Measurements from ENCODE around the gene KCTD20.

KCTD20 gene

GRCh38 chr6:36493319-36493718, 50.5 kb downstream of the KCTD20 start:
- H3K27ac Mint-ChIP-seq: peak overlapping the region; percentile 76
- peaks cover 44% of the 10 kb centered on the region for H3K4me1 Mint-ChIP-seq (ENCODE audit: low read depth)
- H3K9me3 Mint-ChIP-seq: no peaks in the 10 kb centered on the region
- H3K4me3 Mint-ChIP-seq: no peak overlapping the region
- H3K36me3 Mint-ChIP-seq (ENCODE audit: low read depth): peaks cover 91% of the 10 kb centered on the region
- DNase-seq: no peak
- no peaks in the 10 kb centered on the region for H3K27me3 Mint-ChIP-seq

- DNase-seq: no peak
- Mint-ChIP-seq H3K27me3 (no peaks in the 10 kb centered on the region), H3K36me3 (ENCODE audit: low read depth) (peaks cover 90% of the 10 kb centered on the region), H3K27ac (peak overlapping the region; percentile 76), H3K4me3 (no peak overlapping the region), H3K9me3 (no peaks in the 10 kb centered on the region), H3K4me1 (ENCODE audit: low read depth) (peaks cover 44% of the 10 kb centered on the region)
Observed at GRCh38 chr6:36493859-36494258, 51.1 kb downstream of the KCTD20 start.

- Mint-ChIP-seq H3K27ac (peak overlapping the region; percentile 41), H3K9me3 (no peaks in the 10 kb centered on the region), H3K27me3 (no peaks in the 10 kb centered on the region), H3K4me3 (no peak overlapping the region), H3K4me1 (ENCODE audit: low read depth) (peaks cover 45% of the 10 kb centered on the region), H3K36me3 (ENCODE audit: low read depth) (peaks cover 89% of the 10 kb centered on the region)
- DNase-seq: no peak
Observed at GRCh38 chr6:36495086-36495485, 52.3 kb downstream of the KCTD20 start.

DNA sequence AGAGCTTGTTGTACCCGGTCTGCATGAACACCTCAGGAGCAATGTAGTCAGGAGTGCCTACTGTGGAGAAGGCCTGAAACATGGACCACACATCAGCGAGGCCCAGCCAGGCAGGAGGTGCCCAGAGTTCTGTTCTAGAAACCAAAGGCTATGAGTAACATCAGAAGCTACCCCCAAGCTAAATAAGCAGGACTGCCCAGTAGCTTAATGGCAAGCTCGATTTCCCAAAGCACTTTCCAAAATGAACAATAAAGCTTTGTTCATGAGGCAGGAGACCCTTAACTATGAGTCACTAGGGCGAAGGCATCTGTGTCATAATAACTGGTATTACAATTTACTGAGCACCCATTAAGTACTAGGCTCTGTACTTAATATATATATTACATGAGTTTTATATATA, 57.1 kb downstream of the KCTD20 start:
- Mint-ChIP-seq H3K36me3 (ENCODE audit: low read depth) (peaks cover 91% of the 10 kb centered on the region), H3K27me3 (no peaks in the 10 kb centered on the region), H3K27ac (peak overlapping the region; percentile 6), H3K4me3 (no peak overlapping the region), H3K4me1 (ENCODE audit: low read depth) (peaks cover 22% of the 10 kb centered on the region), H3K9me3 (no peaks in the 10 kb centered on the region)
- DNase-seq: no peak

- peaks cover 91% of the 10 kb centered on the region for H3K36me3 Mint-ChIP-seq (ENCODE audit: low read depth)
Observed at GRCh38 chr6:36501686-36502085, 58.9 kb downstream of the KCTD20 start.

GRCh38 chr6:36504181-36504580, 61.4 kb downstream of the KCTD20 start:
- no peak for DNase-seq
- H3K4me3 Mint-ChIP-seq: no peak overlapping the region
- peaks cover 86% of the 10 kb centered on the region for H3K36me3 Mint-ChIP-seq (ENCODE audit: low read depth)
- peaks cover 38% of the 10 kb centered on the region for H3K4me1 Mint-ChIP-seq (ENCODE audit: low read depth)
- peak overlapping the region; percentile 16 for H3K27ac Mint-ChIP-seq
- H3K27me3 Mint-ChIP-seq: no peaks in the 10 kb centered on the region
- H3K9me3 Mint-ChIP-seq: no peaks in the 10 kb centered on the region

More at GRCh38 chr6:36501686-36502085, 58.9 kb downstream of the KCTD20 start:
- Mint-ChIP-seq H3K27me3 (no peaks in the 10 kb centered on the region), H3K4me3 (no peak overlapping the region), H3K27ac (no peak overlapping the region), H3K9me3 (no peaks in the 10 kb centered on the region), H3K4me1 (ENCODE audit: low read depth) (peaks cover 24% of the 10 kb centered on the region)
- DNase-seq: no peak

- peaks cover 86% of the 10 kb centered on the region for H3K36me3 Mint-ChIP-seq (ENCODE audit: low read depth)
- H3K27ac Mint-ChIP-seq: peak overlapping the region; percentile 18
- DNase-seq: no peak
- H3K4me3 Mint-ChIP-seq: no peak overlapping the region
- H3K9me3 Mint-ChIP-seq: no peaks in the 10 kb centered on the region
- H3K27me3 Mint-ChIP-seq: no peaks in the 10 kb centered on the region
- H3K4me1 Mint-ChIP-seq (ENCODE audit: low read depth): peaks cover 39% of the 10 kb centered on the region
Observed at GRCh38 chr6:36504982-36505381, 62.2 kb downstream of the KCTD20 start.

DNA sequence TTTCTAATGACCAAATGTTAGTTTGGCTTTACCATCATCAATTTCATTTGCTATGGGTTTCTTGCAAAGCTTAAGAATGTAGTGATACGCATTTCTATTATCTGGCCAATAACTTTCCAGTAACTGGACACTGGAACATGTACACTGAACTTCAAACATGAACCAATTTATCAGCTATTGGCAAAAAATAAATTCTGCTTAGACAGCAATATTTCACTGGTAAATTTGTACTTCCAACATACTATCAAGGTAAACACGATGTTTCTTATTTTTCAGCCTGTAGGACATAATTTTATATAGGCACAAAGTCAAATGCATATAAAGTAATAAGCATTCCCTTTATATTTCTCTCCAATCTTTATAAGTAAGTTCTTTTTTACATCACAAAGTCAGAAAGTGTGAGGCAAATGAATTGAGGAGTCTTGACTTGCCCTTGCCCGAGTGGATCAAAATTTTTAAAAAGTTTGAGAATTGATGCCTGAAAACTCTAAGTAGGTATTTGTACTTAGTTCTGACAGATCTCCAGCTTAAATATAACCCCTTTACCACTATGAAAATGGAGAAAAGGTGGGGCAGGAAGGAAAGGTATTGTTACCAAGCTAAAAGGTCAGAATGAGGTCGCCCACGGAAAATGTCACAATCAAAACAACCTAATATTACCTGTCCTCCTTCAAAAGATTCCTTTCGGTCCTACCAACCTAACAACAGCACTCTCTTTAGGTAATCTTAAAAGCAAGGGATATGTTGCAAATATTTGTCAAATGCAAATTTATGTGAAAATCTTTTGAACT, 63.1 kb downstream of the KCTD20 start:
- H3K9me3 Mint-ChIP-seq: no peaks in the 10 kb centered on the region
- no peak for DNase-seq
- peaks cover 92% of the 10 kb centered on the region for H3K36me3 Mint-ChIP-seq (ENCODE audit: low read depth)
- H3K27ac Mint-ChIP-seq: peak overlapping the region; percentile 41
- H3K27me3 Mint-ChIP-seq: no peaks in the 10 kb centered on the region
- H3K4me1 Mint-ChIP-seq (ENCODE audit: low read depth): peaks cover 39% of the 10 kb centered on the region
- no peak overlapping the region for H3K4me3 Mint-ChIP-seq

DNA sequence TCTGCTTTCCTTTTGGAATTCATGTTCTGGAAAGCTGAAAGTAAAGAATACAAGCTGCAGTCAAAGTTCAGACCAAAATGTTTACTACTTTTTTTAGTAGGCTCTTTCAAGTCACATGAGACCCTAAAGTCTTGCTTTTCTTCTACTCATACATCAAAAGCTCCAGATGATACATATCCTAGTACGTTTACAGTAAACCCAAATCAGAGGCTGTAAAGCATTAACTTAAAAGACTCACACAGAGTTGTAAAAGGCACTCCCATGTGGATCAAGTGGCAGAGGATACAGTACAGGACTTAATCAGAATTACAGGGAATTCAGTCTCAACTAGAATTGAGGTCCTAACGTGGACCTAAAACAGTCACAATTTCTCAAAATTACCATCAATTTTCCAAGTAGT, 63.8 kb downstream of the KCTD20 start:
- Mint-ChIP-seq H3K9me3 (no peaks in the 10 kb centered on the region), H3K4me3 (no peak overlapping the region), H3K27ac (peak overlapping the region; percentile 41), H3K27me3 (no peaks in the 10 kb centered on the region), H3K4me1 (ENCODE audit: low read depth) (peaks cover 39% of the 10 kb centered on the region), H3K36me3 (ENCODE audit: low read depth) (peaks cover 94% of the 10 kb centered on the region)
- no peak for DNase-seq

GRCh38 chr6:36508532-36508931, 65.7 kb downstream of the KCTD20 start:
- peak overlapping the region; percentile 26 for H3K27ac Mint-ChIP-seq
- H3K4me1 Mint-ChIP-seq (ENCODE audit: low read depth): peaks cover 39% of the 10 kb centered on the region
- no peaks in the 10 kb centered on the region for H3K9me3 Mint-ChIP-seq
- no peaks in the 10 kb centered on the region for H3K27me3 Mint-ChIP-seq
- no peak overlapping the region for H3K4me3 Mint-ChIP-seq
- peaks cover 90% of the 10 kb centered on the region for H3K36me3 Mint-ChIP-seq (ENCODE audit: low read depth)
- no peak for DNase-seq

DNA sequence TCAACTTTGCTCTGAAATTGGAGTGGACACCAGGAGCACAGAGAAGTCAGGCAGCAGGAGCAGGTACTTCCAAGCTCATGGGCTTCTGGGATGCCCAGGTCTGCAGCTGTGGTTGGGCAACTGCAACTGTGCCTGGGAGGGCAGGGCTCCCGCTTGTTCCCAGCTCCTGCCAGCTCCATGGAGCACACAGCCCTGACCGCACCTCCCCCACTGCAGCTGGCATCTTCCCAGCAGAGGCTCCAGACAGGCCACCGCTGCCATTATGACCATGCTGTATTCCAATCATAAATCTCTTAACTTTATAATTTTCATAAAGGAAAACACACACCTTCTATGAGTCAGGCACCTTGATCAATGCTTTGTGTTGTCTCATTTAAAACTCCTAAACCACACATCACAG, 67.6 kb downstream of the KCTD20 start:
- no peak for DNase-seq
- no peaks in the 10 kb centered on the region for H3K27me3 Mint-ChIP-seq
- H3K27ac Mint-ChIP-seq: no peak overlapping the region
- H3K36me3 Mint-ChIP-seq (ENCODE audit: low read depth): peaks cover 87% of the 10 kb centered on the region
- H3K4me1 Mint-ChIP-seq (ENCODE audit: low read depth): peaks cover 39% of the 10 kb centered on the region
- no peaks in the 10 kb centered on the region for H3K9me3 Mint-ChIP-seq
- H3K4me3 Mint-ChIP-seq: no peak overlapping the region

GRCh38 chr6:36514554-36515456, 72.0 kb downstream of the KCTD20 start:
- Mint-ChIP-seq H3K27ac (peak overlapping the region; percentile 53), H3K9me3 (no peaks in the 10 kb centered on the region), H3K27me3 (no peaks in the 10 kb centered on the region), H3K4me1 (ENCODE audit: low read depth) (peaks cover 41% of the 10 kb centered on the region), H3K4me3 (no peak overlapping the region), H3K36me3 (ENCODE audit: low read depth) (peaks cover 92% of the 10 kb centered on the region)
- DNase-seq: no peak

- no peaks in the 10 kb centered on the region for H3K9me3 Mint-ChIP-seq
- no peak for DNase-seq
- H3K27me3 Mint-ChIP-seq: no peaks in the 10 kb centered on the region
- peaks cover 51% of the 10 kb centered on the region for H3K4me1 Mint-ChIP-seq (ENCODE audit: low read depth)
- H3K36me3 Mint-ChIP-seq (ENCODE audit: low read depth): peaks cover 92% of the 10 kb centered on the region
- H3K4me3 Mint-ChIP-seq: no peak overlapping the region
- H3K27ac Mint-ChIP-seq: peak overlapping the region; percentile 79
Observed at GRCh38 chr6:36515844-36516243, 73.0 kb downstream of the KCTD20 start.

DNA sequence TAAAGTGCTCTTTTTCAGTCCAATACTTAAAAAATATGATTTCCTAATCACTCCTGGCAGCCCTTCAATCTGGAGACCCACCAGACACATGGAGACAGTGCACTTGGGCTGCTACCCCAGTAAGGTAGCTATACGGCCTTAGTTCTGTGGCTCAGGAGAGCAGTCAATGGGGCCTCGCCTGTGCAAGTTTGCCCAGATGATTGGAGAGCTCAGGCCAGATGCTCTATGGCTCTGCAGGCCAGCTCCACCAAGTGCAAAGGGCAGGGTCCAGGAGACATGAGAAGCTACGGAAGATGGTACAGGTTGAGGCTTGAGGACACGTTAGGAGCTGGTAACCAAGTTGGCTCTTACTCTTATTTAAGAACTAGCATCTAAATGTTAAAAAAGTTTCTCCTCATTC, 73.8 kb downstream of the KCTD20 start:
- H3K27me3 Mint-ChIP-seq: no peaks in the 10 kb centered on the region
- no peak overlapping the region for H3K4me3 Mint-ChIP-seq
- DNase-seq: no peak
- peaks cover 52% of the 10 kb centered on the region for H3K4me1 Mint-ChIP-seq (ENCODE audit: low read depth)
- H3K36me3 Mint-ChIP-seq (ENCODE audit: low read depth): peaks cover 90% of the 10 kb centered on the region
- no peaks in the 10 kb centered on the region for H3K9me3 Mint-ChIP-seq
- H3K27ac Mint-ChIP-seq: peak overlapping the region; percentile 79

GRCh38 chr6:36516988-36517387, 74.2 kb downstream of the KCTD20 start:
- H3K27ac Mint-ChIP-seq: peak overlapping the region; percentile 67

More at GRCh38 chr6:36516988-36517387, 74.2 kb downstream of the KCTD20 start:
- peaks cover 55% of the 10 kb centered on the region for H3K4me1 Mint-ChIP-seq (ENCODE audit: low read depth)
- no peak for DNase-seq
- H3K27me3 Mint-ChIP-seq: no peaks in the 10 kb centered on the region
- no peak overlapping the region for H3K4me3 Mint-ChIP-seq
- no peaks in the 10 kb centered on the region for H3K9me3 Mint-ChIP-seq
- peaks cover 90% of the 10 kb centered on the region for H3K36me3 Mint-ChIP-seq (ENCODE audit: low read depth)
